ENCODE measurements around the gene EIF3M. TPM values are rescaled to one million over a fixed set of nuclear protein-coding genes. Genes with fewer than 3 reads are reported as not detected.

Gene EIF3M
- total RNA-seq, 1 donor from 2014 or later, result 212 TPM

DNA sequence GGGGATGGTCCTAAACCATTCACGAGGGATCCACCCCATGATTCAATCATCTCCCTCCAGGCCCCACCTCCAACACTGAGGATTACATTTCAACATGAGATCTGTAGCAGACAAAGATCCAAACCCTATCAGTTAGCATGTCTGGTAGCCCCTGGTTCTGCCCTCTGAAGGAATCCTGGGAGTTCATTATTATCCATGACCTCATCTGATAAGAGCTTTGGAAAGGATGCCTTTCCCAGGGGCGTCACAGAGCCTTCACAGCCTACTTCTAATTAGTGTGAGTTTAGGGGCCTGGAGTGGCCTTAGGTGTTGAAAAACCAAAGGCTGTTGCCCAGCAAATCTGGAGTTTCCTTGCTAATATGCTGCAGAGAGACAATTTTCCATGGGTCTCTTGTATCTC, 8.6 kb upstream of the EIF3M start:
- Mint-ChIP-seq H3K27ac (no peak overlapping the region), H3K4me1 (ENCODE audit: low read depth) (no peaks in the 10 kb centered on the region)
- no peak for DNase-seq (ENCODE audit: low spot score, unreplicated experiment)

DNA sequence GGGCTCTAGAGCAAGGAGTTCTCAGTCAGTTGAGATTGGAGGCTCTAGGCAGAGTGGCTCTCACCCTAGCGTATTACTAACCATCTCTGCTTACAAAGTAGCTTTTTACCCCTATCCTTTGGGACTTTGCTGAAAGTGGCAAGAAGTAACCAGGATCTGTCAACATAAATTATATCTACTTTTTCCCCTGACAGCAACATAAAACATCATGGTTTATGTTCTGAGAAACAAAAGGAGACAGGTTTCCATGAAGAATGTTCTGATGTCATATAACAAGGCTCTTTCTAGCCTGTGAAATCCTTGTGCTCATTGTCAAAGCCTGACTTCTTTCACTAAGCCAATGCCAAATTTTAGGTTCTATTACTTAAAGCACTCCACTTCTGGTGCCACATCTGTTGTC, 7.2 kb upstream of the EIF3M start:
- TF ChIP-seq, protein P1, sequence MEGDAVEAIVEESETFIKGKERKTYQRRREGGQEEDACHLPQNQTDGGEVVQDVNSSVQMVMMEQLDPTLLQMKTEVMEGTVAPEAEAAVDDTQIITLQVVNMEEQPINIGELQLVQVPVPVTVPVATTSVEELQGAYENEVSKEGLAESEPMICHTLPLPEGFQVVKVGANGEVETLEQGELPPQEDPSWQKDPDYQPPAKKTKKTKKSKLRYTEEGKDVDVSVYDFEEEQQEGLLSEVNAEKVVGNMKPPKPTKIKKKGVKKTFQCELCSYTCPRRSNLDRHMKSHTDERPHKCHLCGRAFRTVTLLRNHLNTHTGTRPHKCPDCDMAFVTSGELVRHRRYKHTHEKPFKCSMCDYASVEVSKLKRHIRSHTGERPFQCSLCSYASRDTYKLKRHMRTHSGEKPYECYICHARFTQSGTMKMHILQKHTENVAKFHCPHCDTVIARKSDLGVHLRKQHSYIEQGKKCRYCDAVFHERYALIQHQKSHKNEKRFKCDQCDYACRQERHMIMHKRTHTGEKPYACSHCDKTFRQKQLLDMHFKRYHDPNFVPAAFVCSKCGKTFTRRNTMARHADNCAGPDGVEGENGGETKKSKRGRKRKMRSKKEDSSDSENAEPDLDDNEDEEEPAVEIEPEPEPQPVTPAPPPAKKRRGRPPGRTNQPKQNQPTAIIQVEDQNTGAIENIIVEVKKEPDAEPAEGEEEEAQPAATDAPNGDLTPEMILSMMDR (IDR thresholded peaks at IDR 0.05; ENCODE audit: unreplicated experiment), result no peak
- H3K4me3 Mint-ChIP-seq (ENCODE audit: low read depth), result no peak overlapping the region
- no peak overlapping the region for H3K27ac Mint-ChIP-seq
- no peak for DNase-seq (ENCODE audit: low spot score, unreplicated experiment)
- H3K36me3 Mint-ChIP-seq (ENCODE audit: insufficient read depth), result no peaks in the 10 kb centered on the region
- H3K27me3 Mint-ChIP-seq, result peaks cover 3% of the 10 kb centered on the region
- H3K9me3 Mint-ChIP-seq (ENCODE audit: low read depth), result no peaks in the 10 kb centered on the region
- no peaks in the 10 kb centered on the region for H3K4me1 Mint-ChIP-seq (ENCODE audit: low read depth)

More for the DNA sequence above, 8.6 kb upstream of the EIF3M start:
- TF ChIP-seq, protein P1 (IDR thresholded peaks at IDR 0.05; ENCODE audit: unreplicated experiment), result no peak
- no peaks in the 10 kb centered on the region for H3K9me3 Mint-ChIP-seq (ENCODE audit: low read depth)
- no peaks in the 10 kb centered on the region for H3K36me3 Mint-ChIP-seq (ENCODE audit: insufficient read depth)
- H3K4me3 Mint-ChIP-seq (ENCODE audit: low read depth), result no peak overlapping the region
- H3K27me3 Mint-ChIP-seq, result peaks cover 14% of the 10 kb centered on the region

DNA sequence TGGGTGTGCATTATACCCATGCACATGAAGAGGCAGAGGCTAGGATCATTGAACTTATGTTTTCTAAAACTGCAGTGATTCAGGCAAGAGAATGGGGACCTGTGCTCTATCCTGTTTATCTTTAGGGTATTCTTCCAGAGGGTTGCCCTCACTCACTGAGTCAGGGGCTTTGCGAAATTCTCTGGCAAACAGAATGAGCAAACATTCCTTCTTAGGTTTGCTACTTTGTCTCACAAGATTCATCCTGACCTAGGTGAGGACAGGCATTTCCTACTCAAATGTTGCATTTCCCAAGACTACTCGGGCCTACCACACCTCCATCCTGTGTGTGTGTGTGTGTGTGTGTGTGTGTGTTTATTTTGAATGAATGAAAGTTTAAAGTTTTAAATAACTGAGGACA, 2.7 kb upstream of the EIF3M start:
- Mint-ChIP-seq H3K4me1 (ENCODE audit: low read depth) (peaks cover 13% of the 10 kb centered on the region), H3K27me3 (no peaks in the 10 kb centered on the region), H3K36me3 (ENCODE audit: insufficient read depth) (peaks cover 1% of the 10 kb centered on the region), H3K9me3 (ENCODE audit: low read depth) (no peaks in the 10 kb centered on the region), H3K4me3 (ENCODE audit: low read depth) (no peak overlapping the region), H3K27ac (no peak overlapping the region)
- DNase-seq (ENCODE audit: low spot score, unreplicated experiment), result no peak
- TF ChIP-seq, protein P1 (IDR thresholded peaks at IDR 0.05; ENCODE audit: unreplicated experiment), result no peak

DNA sequence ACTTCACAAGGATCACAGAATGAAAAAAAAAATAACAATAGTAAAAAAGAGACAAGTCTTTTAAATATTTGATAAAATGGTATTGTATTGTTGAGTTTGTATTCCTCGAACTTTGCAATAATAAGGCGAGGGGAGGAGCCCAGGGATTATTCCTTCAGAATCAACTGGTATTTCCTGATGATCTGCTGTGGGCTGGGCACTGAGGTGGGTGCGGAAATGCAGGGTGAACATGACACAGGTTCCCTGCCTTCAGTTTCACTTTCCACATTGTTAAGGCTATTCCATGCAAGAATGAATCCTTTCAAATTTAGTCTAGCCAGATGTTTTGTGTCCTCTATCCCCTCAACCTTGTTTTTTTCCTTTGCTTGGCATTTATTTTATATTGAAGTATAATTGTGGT, 2.1 kb upstream of the EIF3M start:
- H3K4me1 Mint-ChIP-seq (ENCODE audit: low read depth), result peaks cover 17% of the 10 kb centered on the region
- TF ChIP-seq, protein P1 (IDR thresholded peaks at IDR 0.05; ENCODE audit: unreplicated experiment), result no peak
- H3K36me3 Mint-ChIP-seq (ENCODE audit: insufficient read depth), result peaks cover 2% of the 10 kb centered on the region
- DNase-seq (ENCODE audit: low spot score, unreplicated experiment), result no peak
- no peaks in the 10 kb centered on the region for H3K9me3 Mint-ChIP-seq (ENCODE audit: low read depth)
- H3K27ac Mint-ChIP-seq, result no peak overlapping the region
- H3K4me3 Mint-ChIP-seq (ENCODE audit: low read depth), result no peak overlapping the region
- no peaks in the 10 kb centered on the region for H3K27me3 Mint-ChIP-seq

DNA sequence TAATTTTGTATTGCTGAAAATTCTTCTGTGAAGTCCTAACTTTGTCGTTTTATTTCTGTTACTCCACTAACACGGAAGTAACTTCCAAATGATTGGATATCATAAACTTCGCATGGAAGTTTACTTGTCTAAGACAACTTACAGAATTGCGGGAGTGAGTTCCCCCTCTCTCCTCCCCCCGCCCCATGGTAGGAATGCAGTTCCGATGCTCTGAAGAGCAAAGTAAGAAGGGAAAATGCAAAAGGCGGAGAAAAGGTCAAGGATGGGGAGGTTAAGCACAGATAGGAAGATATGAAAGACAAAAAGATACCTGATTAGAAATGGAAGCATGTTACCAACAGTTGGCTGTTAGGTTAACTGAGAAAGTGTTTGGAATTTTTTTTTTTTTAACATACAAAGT, 1.3 kb downstream of the EIF3M start:
- DNase-seq (ENCODE audit: low spot score, unreplicated experiment), result no peak
- Mint-ChIP-seq H3K27ac (peak overlapping the region; percentile 98), H3K9me3 (ENCODE audit: low read depth) (no peaks in the 10 kb centered on the region), H3K27me3 (no peaks in the 10 kb centered on the region), H3K4me3 (ENCODE audit: low read depth) (peak overlapping the region; percentile 95), H3K36me3 (ENCODE audit: insufficient read depth) (peaks cover 7% of the 10 kb centered on the region), H3K4me1 (ENCODE audit: low read depth) (peaks cover 20% of the 10 kb centered on the region)
- TF ChIP-seq, protein P1 (IDR thresholded peaks at IDR 0.05; ENCODE audit: unreplicated experiment), result no peak

All from progenitor cell of endocrine pancreas (in vitro differentiated cells).